ENCODE results near the gene CDH23.

The CDH23 gene

DNA sequence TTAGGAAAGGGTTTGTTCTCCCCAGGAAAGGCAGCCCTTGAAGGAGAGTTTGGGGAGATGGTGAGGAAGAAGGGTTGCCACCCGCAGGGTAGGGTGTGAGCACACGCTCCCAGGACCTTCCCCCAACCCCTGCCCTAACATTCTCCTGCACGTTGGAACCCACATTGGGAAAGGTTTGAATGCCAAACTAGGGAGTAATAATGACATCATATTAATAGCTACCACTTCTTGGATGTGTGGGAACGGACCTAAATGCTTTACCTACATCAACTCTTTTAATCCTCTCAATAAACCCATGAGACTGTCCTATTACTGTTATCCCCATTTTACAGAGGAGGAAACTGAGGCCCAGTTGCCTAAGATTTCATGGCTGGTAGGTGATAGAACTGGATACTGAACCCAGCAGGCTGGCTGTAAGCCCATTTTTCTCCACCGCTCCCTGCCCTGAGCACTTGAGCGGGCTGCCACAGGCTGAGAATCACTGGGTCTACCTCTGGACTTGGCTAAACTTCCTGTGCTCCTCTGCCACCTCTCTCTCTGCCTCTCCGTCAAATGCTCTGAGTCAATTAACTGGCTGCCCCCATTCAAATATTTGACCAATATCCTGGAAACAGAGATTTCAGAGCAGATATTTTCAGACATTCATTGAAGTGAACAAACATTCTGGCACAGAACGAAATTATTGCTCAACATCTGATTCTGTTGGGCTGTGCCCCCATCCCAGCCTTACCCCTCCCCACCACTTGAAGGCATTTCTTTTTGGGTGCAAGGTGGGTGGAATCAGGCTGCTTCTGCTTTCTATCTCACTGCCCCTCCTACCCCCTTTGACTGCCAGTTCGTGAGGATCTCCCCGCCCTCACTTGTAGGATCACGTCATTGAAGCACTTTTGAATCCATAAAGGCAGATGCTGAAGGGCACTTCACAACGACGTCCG, 193.2 kb downstream of the CDH23 start:
- no peaks in the 10 kb centered on the region for H3K36me3 ChIP-seq
- TF ChIP-seq, protein P1, sequence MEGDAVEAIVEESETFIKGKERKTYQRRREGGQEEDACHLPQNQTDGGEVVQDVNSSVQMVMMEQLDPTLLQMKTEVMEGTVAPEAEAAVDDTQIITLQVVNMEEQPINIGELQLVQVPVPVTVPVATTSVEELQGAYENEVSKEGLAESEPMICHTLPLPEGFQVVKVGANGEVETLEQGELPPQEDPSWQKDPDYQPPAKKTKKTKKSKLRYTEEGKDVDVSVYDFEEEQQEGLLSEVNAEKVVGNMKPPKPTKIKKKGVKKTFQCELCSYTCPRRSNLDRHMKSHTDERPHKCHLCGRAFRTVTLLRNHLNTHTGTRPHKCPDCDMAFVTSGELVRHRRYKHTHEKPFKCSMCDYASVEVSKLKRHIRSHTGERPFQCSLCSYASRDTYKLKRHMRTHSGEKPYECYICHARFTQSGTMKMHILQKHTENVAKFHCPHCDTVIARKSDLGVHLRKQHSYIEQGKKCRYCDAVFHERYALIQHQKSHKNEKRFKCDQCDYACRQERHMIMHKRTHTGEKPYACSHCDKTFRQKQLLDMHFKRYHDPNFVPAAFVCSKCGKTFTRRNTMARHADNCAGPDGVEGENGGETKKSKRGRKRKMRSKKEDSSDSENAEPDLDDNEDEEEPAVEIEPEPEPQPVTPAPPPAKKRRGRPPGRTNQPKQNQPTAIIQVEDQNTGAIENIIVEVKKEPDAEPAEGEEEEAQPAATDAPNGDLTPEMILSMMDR (IDR thresholded peaks at IDR 0.05) = no peak
- H3K27ac ChIP-seq = no peak overlapping the region
- H3K4me3 ChIP-seq (ENCODE audit: low read depth in 1 of 2, low read length in 1 of 2) = no peak overlapping the region
- H3K9me3 ChIP-seq = no peaks in the 10 kb centered on the region
- no peaks in the 10 kb centered on the region for H3K4me1 ChIP-seq (ENCODE audit: control insufficient read depth in 1 of 2, insufficient read depth in 1 of 2, low read depth in 1 of 2, low read length in 1 of 2)
- peaks cover 9% of the 10 kb centered on the region for H3K27me3 ChIP-seq

DNA sequence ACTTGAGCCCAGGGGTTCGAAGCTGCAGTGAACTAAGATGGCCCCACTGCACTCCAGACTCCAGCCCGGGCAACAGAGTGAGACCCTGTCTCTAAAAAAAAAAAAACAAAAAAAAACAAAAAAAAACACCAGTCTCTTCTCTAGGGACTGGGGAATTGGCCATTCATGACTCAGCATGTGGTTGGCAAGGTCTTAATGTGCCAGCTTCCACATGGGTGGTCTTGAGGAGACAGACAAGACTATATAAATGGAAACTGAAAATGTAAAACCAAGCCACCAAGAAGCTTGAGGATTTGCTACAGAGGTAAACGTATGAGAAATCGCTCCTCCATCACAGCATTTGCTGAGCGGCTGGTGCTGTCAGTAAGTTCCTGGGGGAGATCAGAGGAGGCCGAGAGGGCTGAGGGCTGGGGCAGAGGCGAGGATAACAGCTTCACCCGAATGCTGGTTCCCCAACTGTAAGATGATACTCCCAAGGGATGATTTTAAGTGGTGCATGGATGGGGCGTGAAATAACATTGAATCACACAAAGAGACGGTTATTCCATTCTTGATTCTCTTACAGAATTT, 194.1 kb downstream of the CDH23 start:
- Histone ChIP-seq H3K9me3 (no peaks in the 10 kb centered on the region), H3K27me3 (peaks cover 9% of the 10 kb centered on the region)
- TF ChIP-seq, protein P1 (IDR thresholded peaks at IDR 0.05) = no peak

DNA sequence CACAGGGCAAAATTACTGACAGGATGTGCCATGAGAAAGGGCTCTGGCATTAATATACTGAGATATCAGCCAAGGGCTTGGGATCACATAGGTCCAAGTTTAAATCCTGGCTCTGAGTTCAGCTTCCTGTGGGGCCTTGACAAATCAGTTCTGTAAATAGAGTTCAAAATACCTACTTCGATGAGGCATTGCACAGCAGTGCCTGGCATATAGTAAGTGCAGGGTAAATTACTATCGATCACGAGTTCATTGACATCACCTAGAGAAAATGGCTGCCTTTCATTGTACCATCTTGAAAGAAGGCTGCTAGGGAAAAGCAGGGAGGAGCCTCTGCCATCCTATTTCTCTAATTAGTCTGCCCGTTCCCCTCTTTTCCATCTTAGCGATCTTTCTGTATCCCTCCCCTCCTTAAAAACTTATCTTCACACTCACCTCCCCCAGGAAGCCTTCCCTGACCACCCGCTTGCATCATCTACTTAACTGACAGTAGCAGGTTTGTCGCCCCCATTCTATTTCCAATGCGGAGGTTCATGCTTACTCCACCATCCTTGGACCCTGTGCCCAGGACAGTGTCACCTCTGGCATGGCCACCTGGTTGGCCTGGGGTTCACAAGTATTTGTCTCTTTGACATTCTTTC, 198.3 kb downstream of the CDH23 start:
- TF ChIP-seq, protein P1 (IDR thresholded peaks at IDR 0.05) = no peak
- Histone ChIP-seq H3K27me3 (peaks cover 3% of the 10 kb centered on the region), H3K27ac (no peak overlapping the region), H3K9me3 (no peaks in the 10 kb centered on the region), H3K4me1 (ENCODE audit: control insufficient read depth in 1 of 2, insufficient read depth in 1 of 2, low read depth in 1 of 2, low read length in 1 of 2) (peaks cover 13 to 18% of the 10 kb centered on the region in 2 experiments), H3K36me3 (no peaks in the 10 kb centered on the region), H3K4me3 (ENCODE audit: low read depth in 1 of 2, low read length in 1 of 2) (no peak overlapping the region)

More for the DNA sequence above, 194.1 kb downstream of the CDH23 start:
- H3K36me3 ChIP-seq = no peaks in the 10 kb centered on the region
- H3K27ac ChIP-seq = no peak overlapping the region
- H3K4me1 ChIP-seq (ENCODE audit: control insufficient read depth in 1 of 2, insufficient read depth in 1 of 2, low read depth in 1 of 2, low read length in 1 of 2) = no peaks in the 10 kb centered on the region
- no peak overlapping the region for H3K4me3 ChIP-seq (ENCODE audit: low read depth in 1 of 2, low read length in 1 of 2)

DNA sequence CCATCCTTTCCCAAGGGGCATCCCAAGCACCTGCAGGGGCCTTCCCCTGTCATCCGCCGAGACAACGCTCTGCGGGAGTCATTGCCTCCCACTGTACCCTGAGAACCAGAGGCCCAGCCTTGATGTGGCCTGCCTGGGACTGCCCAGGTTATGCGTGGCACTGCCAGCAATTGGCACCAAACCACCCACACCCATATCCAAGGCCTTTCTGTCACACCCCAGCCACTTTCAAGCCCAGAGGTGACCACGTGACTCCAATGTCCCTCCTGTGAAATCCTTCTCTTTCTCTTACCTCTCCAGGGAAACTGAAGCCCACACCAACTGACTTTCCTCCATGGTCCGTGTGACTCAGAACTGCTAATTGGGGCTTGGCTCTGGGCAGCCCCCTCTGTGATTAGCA, 198.9 kb downstream of the CDH23 start:
- Histone ChIP-seq H3K4me1 (ENCODE audit: control insufficient read depth in 1 of 2, insufficient read depth in 1 of 2, low read depth in 1 of 2, low read length in 1 of 2) (peaks cover 13 to 18% of the 10 kb centered on the region in 2 experiments), H3K4me3 (ENCODE audit: low read depth in 1 of 2, low read length in 1 of 2) (no peak overlapping the region), H3K36me3 (no peaks in the 10 kb centered on the region), H3K27me3 (no peaks in the 10 kb centered on the region), H3K9me3 (no peaks in the 10 kb centered on the region), H3K27ac (no peak overlapping the region)
- TF ChIP-seq, protein P1 (IDR thresholded peaks at IDR 0.05) = no peak

DNA sequence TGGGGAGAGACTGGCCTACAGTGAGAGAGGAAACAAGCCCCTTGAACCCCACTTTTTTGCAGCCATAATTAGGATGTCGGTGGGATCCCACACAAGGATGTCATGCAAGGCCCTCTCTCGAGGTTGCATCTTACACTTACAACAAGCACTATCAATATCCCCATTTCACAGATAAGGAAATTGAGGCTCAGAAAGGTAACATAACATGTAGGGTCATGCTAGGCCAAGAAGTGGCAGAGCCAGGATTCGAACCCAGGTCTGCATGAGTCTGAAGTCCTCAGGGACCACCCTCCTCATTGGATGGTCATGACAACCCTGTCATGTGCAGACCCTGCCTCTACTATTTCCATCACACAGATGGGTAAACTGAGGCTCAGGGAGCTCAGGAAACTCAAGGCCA, 199.4 kb downstream of the CDH23 start:
- no peaks in the 10 kb centered on the region for H3K27me3 ChIP-seq
- TF ChIP-seq, protein P1 (IDR thresholded peaks at IDR 0.05) = no peak
- H3K27ac ChIP-seq = no peak overlapping the region
- no peaks in the 10 kb centered on the region for H3K36me3 ChIP-seq
- H3K4me1 ChIP-seq (ENCODE audit: control insufficient read depth in 1 of 2, insufficient read depth in 1 of 2, low read depth in 1 of 2, low read length in 1 of 2) = peaks cover 13 to 18% of the 10 kb centered on the region in 2 experiments
- H3K9me3 ChIP-seq = no peaks in the 10 kb centered on the region
- H3K4me3 ChIP-seq (ENCODE audit: low read depth in 1 of 2, low read length in 1 of 2) = no peak overlapping the region

Measured in neutrophil (primary cell).